Neural progenitor cell (in vitro differentiated cells): ENCODE measurements around the gene SHKBP1. TPM values are rescaled to one million over a fixed set of nuclear protein-coding genes. Genes with fewer than 3 reads are reported as not detected.
A peak's percentile ranks its signal among the peaks of the same experiment; 100 is the strongest.

Experiments used
- DNase-seq: peaks from one replicate; pipeline ENCODE4 v3.0.0-alpha.2; 2016; ENCODE audit warnings: low spot score
- H2AFZ ChIP-seq: fragments of 200-600 bp; sonication (generic); replicated peaks from 2 replicates; pipeline ENCODE4 v1.6.1; 2016; ENCODE audit warnings: antibody characterized with exemption
- H3F3A ChIP-seq: fragments of 200-600 bp; sonication (generic); 2 replicates; pipeline ENCODE4 v1.6.1; 2016; ENCODE audit warnings: antibody characterized with exemption, low read depth
- H3K27ac ChIP-seq: fragments of 200-600 bp; sonication (generic); 2 replicates; pipeline ENCODE4 v1.5.1; 2016; ENCODE audit warnings: mild to moderate bottlenecking
- H3K27me3 ChIP-seq: fragments of 200-600 bp; sonication (generic); 2 replicates; pipeline ENCODE4 v1.6.1; 2016; ENCODE audit warnings: mild to moderate bottlenecking, moderate library complexity
- H3K36me3 ChIP-seq: fragments of 200-600 bp; sonication (generic); 2 replicates; pipeline ENCODE4 v1.5.1; 2016
- H3K4me1 ChIP-seq: fragments of 200-600 bp; sonication (generic); 2 replicates; pipeline ENCODE4 v1.6.1; 2016; ENCODE audit warnings: mixed run types
- H3K4me2 ChIP-seq: fragments of 200-600 bp; sonication (generic); 2 replicates; pipeline ENCODE4 v1.6.1; 2016
- H3K4me3 ChIP-seq: fragments of 200-600 bp; sonication (generic); 2 replicates; pipeline ENCODE4 v1.5.1; 2016
- H3K79me2 ChIP-seq: fragments of 200-600 bp; sonication (generic); 2 replicates; pipeline ENCODE4 v1.6.1; 2016; ENCODE audit warnings: low read depth
- H3K9ac ChIP-seq: fragments of 200-600 bp; sonication (generic); 2 replicates; pipeline ENCODE4 v1.6.1; 2016
- H3K9me3 ChIP-seq: fragments of 200-600 bp; sonication (generic); 2 replicates; pipeline ENCODE4 v1.5.1; 2016; ENCODE audit warnings: low read depth
- H4K20me1 ChIP-seq: fragments of 200-600 bp; sonication (generic); 2 replicates; pipeline ENCODE4 v1.6.1; 2016; ENCODE audit warnings: low read depth
- H3K27ac Mint-ChIP-seq: 3 replicates; pipeline ENCODE4 v1.8.0; 2021; ENCODE audit warnings: mixed read lengths
- H3K27me3 Mint-ChIP-seq: 2 replicates; pipeline ENCODE4 v1.8.0; 2022; ENCODE audit warnings: low read depth, mild to moderate bottlenecking, inconsistent platforms, moderate library complexity, mixed read lengths; ENCODE audit not compliant: insufficient read depth
- H3K36me3 Mint-ChIP-seq: 3 replicates; pipeline ENCODE4 v1.8.0; 2021; ENCODE audit warnings: mixed read lengths
- H3K4me1 Mint-ChIP-seq: 3 replicates; pipeline ENCODE4 v1.8.0; 2021; ENCODE audit warnings: mixed read lengths
- H3K4me3 Mint-ChIP-seq: 3 replicates; pipeline ENCODE4 v1.8.0; 2021; ENCODE audit warnings: mild to moderate bottlenecking, moderate library complexity, mixed read lengths
- H3K9me3 Mint-ChIP-seq: 3 replicates; pipeline ENCODE4 v1.8.0; 2020; ENCODE audit warnings: mixed read lengths
- CTCF ChIP-seq: fragments of 200-600 bp; sonication (generic); IDR thresholded peaks from 2 replicates; pipeline ENCODE4 v1.5.1; 2017; ENCODE audit warnings: antibody characterized with exemption, mild to moderate bottlenecking
- EZH2 ChIP-seq: fragments of 200-600 bp; sonication (generic); IDR thresholded peaks from 2 replicates; pipeline ENCODE4 v1.6.1; 2017; ENCODE audit warnings: antibody characterized with exemption, mild to moderate bottlenecking, moderate library complexity
- EZH2phosphoT487 ChIP-seq: fragments of 200-600 bp; sonication (generic); IDR thresholded peaks from 2 replicates; pipeline ENCODE4 v1.6.1; 2017; ENCODE audit warnings: antibody characterized with exemption
- total RNA-seq: library from RNA; depleted of rRNA; stranded (reverse); fragments of >200 nt; gene quantifications from 2 replicates; pipeline ENCODE4 v1.2.3, GENCODE V29; 2015; ENCODE audit warnings: low replicate concordance

The SHKBP1 gene
- total RNA-seq, 1 donor from 2014 or later: 20.6 TPM

DNA sequence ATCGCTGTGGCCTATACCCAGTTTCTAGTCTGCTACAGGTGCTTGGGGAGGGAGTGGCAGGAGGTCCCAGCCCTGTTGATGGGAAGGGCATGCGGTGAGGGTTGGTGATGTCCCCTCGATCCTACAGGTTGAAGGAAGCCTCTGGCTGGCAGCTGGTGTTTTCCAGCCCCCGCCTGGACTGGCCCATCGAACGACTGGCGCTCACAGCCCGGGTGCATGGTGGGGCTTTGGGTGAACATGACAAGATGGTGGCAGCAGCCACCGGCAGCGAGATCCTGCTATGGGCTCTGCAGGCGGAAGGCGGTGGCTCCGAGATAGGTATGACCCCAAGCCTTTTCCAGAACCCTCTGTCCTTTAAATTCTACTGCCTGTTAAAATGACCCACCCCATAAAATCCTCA is 3.9 kb downstream of the SHKBP1 start:
- Mint-ChIP-seq H3K27me3 (peaks cover 10% of the 10 kb centered on the region), H3K4me1 (peaks cover 7% of the 10 kb centered on the region), H3K9me3 (no peaks in the 10 kb centered on the region), H3K27ac (no peak overlapping the region), H3K4me3 (no peak overlapping the region), H3K36me3 (peaks cover 7% of the 10 kb centered on the region)
- Histone ChIP-seq H3K27ac (no peak overlapping the region), H2AFZ (no peak overlapping the region), H3K4me2 (no peak overlapping the region), H3F3A (peaks cover 17% of the 10 kb centered on the region), H3K4me3 (no peak overlapping the region), H3K79me2 (no peaks in the 10 kb centered on the region), H3K4me1 (no peaks in the 10 kb centered on the region), H3K36me3 (no peaks in the 10 kb centered on the region), H3K9me3 (no peaks in the 10 kb centered on the region), H3K27me3 (peaks cover 8% of the 10 kb centered on the region), H3K9ac (no peak overlapping the region), H4K20me1 (no peaks in the 10 kb centered on the region)
- TF ChIP-seq EZH2: no peak
- no peak for TF ChIP-seq CTCF
- TF ChIP-seq EZH2phosphoT487: no peak
- DNase-seq: no peak

DNA sequence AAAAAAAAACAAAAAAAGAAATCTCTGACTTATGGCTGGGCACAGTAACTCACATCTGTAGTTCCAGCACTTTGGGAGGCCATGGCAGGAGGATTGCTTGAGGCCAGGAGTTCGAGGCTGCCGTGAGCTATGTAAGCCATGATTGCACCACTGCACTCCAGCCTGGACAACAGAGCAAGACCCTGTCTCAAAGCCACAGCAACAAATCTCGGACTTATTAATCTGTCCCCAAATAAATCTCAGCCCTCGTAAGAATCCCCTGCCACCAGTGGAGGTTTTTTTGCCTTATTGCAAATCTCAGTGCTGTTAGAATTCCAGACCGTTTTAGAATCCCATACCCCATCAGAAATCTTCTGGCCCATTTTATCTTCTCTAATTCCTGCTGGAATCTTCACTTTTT is 4.9 kb downstream of the SHKBP1 start:
- H4K20me1 ChIP-seq: no peaks in the 10 kb centered on the region
- Mint-ChIP-seq H3K36me3 (peaks cover 7% of the 10 kb centered on the region), H3K9me3 (no peaks in the 10 kb centered on the region), H3K27ac (no peak overlapping the region), H3K27me3 (peaks cover 8% of the 10 kb centered on the region), H3K4me1 (peaks cover 7% of the 10 kb centered on the region), H3K4me3 (no peak overlapping the region)
- no peak overlapping the region for H3K4me2 ChIP-seq
- no peaks in the 10 kb centered on the region for H3K27me3 ChIP-seq
- H3F3A ChIP-seq: peaks cover 17% of the 10 kb centered on the region
- no peaks in the 10 kb centered on the region for H3K36me3 ChIP-seq
- no peak overlapping the region for H2AFZ ChIP-seq
- H3K27ac ChIP-seq: no peak overlapping the region
- H3K9me3 ChIP-seq: no peaks in the 10 kb centered on the region
- H3K9ac ChIP-seq: no peak overlapping the region
- no peak overlapping the region for H3K4me3 ChIP-seq
- no peak for DNase-seq
- no peaks in the 10 kb centered on the region for H3K4me1 ChIP-seq
- TF ChIP-seq EZH2phosphoT487: no peak
- TF ChIP-seq CTCF: no peak
- TF ChIP-seq EZH2: no peak
- no peaks in the 10 kb centered on the region for H3K79me2 ChIP-seq

DNA sequence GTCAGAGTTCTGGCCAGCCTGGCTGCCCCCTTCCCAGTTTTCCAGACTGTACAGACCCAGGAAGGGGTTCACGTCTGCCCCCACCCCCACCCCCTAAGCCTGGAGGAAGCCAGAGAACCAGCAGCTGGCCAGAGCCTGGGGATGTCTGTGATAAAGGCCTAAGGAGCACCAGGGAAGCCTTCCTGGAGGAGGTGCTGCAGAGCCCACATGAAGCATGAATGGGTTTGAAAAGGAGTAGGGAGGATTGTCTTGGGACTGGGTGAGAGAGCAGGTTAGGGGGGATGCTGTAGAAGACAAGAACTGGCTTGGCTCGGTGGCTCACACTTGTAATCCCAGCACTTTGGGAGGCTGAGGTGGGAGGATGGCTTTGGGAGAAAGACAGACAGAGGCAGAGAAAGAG is 5.8 kb downstream of the SHKBP1 start:
- Histone ChIP-seq H3K27me3 (no peaks in the 10 kb centered on the region), H3K4me3 (no peak overlapping the region), H3K36me3 (no peaks in the 10 kb centered on the region), H2AFZ (no peak overlapping the region), H3K27ac (no peak overlapping the region), H3K4me1 (no peaks in the 10 kb centered on the region), H3K9ac (no peak overlapping the region), H3K9me3 (no peaks in the 10 kb centered on the region), H3K4me2 (no peak overlapping the region), H3F3A (peaks cover 16% of the 10 kb centered on the region), H4K20me1 (no peaks in the 10 kb centered on the region), H3K79me2 (no peaks in the 10 kb centered on the region)
- Mint-ChIP-seq H3K4me1 (peaks cover 6% of the 10 kb centered on the region), H3K9me3 (no peaks in the 10 kb centered on the region), H3K27ac (no peak overlapping the region), H3K4me3 (peak overlapping the region; percentile 42), H3K27me3 (peaks cover 8% of the 10 kb centered on the region), H3K36me3 (peaks cover 11% of the 10 kb centered on the region)
- no peak for DNase-seq
- TF ChIP-seq EZH2 (no peak), CTCF (no peak), EZH2phosphoT487 (no peak)

DNA sequence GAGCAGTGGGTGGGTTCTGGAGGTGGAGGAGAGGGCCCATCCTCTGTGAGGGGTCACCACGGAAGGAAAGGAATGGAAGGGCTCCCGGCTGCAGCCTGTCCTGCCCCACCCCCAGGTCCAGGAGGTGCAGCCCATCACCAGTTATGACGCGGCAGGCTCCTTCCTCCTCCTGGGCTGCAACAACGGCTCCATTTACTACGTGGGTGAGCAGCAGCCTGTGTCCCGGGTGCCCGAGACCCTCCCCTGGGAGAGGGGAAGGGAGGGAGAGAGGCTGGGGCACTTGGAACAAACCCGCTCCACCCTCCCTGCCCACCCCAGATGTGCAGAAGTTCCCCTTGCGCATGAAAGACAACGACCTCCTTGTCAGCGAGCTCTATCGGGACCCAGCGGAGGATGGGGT is 6.6 kb downstream of the SHKBP1 start:
- H3K27me3 ChIP-seq: no peaks in the 10 kb centered on the region
- Mint-ChIP-seq H3K36me3 (peaks cover 11% of the 10 kb centered on the region), H3K9me3 (no peaks in the 10 kb centered on the region), H3K4me1 (no peaks in the 10 kb centered on the region), H3K27ac (no peak overlapping the region), H3K27me3 (peaks cover 8% of the 10 kb centered on the region), H3K4me3 (no peak overlapping the region)
- H3K4me1 ChIP-seq: no peaks in the 10 kb centered on the region
- no peak overlapping the region for H3K27ac ChIP-seq
- no peaks in the 10 kb centered on the region for H3K9me3 ChIP-seq
- H3K79me2 ChIP-seq: no peaks in the 10 kb centered on the region
- no peak overlapping the region for H3K4me3 ChIP-seq
- H3K36me3 ChIP-seq: no peaks in the 10 kb centered on the region
- H4K20me1 ChIP-seq: no peaks in the 10 kb centered on the region
- H3F3A ChIP-seq: peaks cover 10% of the 10 kb centered on the region
- no peak overlapping the region for H3K4me2 ChIP-seq
- no peak for TF ChIP-seq EZH2phosphoT487
- no peak for TF ChIP-seq CTCF
- TF ChIP-seq EZH2: no peak
- DNase-seq: no peak
- H2AFZ ChIP-seq: no peak overlapping the region
- H3K9ac ChIP-seq: no peak overlapping the region
